HUDEP-2 (cell line): ENCODE results near the gene UCP3.
A peak's percentile ranks its signal among the peaks of the same experiment; 100 is the strongest.
"Not testable (repeated sequence)": the region's sequence is repeated elsewhere in the genome, so short reads cannot be mapped to it uniquely, and the experiment has no call there.

Experiments
- DNase-seq, 76 experiments: peaks; one replicate each; lab custom pipeline; 2025; ENCODE audit not compliant: unreplicated experiment in 76 of 76; lab: John Stamatoyannopoulos, UW

UCP3 gene

DNA sequence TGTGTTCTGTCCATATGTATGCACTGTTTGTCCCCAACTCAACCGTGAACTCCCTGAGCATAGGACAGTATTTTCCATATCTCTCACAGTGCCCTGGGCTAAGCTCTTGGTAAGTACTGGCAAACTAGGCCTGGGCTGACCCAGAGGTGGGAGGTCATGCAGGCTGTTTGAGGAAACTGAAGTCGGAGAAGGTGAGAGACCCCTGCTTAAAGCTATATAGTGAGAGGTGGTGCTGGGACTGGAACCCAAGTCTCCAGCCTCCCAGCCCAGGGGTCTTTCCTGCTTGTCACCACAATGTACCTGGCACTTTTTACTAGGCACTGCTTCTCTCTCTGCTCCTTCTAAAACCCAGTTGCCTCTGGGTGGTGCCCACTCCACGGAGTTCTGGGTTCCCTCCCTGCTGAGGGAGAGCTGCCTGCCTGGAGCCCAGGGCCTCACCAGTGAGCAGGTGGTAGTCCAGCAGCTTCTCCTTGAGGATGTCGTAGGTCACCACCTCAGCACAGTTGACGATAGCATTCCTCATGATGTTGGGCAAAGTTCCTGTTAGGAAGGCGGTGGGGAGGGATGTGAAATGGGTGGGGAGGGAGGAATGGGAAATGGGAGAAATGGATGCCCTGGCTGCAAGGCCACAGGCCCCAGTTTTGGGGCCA is 4.7 kb downstream of the UCP3 start:
- DNase-seq, result no peak

- no peak for DNase-seq
These were observed 6.1 kb downstream of the UCP3 start for GRCh38 chr11:74002832-74003231.

GRCh38 chr11:74001822-74002286 is 7.0 kb downstream of the UCP3 start:
- peak in 70 of 76 experiments; percentile 24 to 85 (median 68) for DNase-seq

DNA sequence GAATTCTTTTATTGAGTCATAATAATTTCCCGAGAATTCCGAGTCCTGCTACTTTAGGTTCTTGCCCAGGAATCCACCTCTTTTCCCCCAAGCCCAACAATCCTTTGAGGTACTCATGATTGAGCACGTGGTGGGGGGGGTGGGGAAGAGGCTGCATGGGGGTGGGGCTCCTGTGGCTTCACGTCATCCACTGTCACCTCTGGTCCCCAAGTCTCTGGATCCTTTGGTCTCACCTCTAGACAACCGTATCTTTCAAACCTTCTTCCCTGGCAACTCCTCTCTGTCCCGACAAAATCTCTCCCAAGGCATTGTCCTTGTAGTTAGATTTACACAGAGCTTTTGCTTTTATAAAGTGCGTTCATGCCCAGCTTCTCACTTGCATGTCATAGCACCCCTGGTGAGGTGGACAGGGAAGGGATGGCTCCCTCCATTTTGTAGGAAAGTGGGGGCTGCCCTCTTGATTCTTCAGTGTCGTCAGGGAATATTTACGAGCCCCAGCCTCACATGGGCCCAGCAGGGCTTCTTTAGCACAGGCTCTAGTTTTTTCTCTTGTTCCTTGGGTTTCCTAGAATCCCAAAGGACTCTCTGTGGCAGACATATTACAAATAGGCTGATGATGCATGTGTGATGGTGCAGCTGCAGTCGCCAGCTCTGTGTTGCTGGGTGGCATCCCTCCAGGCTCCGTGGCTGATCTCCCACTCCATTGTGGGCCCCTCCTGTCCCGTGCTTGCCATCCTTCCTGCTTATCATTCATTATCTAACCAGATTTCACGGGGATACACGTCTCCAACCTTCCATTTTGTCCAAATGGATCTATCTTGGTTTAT is 8.4 kb downstream of the UCP3 start:
- DNase-seq, result no peak

- no peak for DNase-seq
These were observed 9.1 kb downstream of the UCP3 start for GRCh38 chr11:73999581-74000306.

DNA sequence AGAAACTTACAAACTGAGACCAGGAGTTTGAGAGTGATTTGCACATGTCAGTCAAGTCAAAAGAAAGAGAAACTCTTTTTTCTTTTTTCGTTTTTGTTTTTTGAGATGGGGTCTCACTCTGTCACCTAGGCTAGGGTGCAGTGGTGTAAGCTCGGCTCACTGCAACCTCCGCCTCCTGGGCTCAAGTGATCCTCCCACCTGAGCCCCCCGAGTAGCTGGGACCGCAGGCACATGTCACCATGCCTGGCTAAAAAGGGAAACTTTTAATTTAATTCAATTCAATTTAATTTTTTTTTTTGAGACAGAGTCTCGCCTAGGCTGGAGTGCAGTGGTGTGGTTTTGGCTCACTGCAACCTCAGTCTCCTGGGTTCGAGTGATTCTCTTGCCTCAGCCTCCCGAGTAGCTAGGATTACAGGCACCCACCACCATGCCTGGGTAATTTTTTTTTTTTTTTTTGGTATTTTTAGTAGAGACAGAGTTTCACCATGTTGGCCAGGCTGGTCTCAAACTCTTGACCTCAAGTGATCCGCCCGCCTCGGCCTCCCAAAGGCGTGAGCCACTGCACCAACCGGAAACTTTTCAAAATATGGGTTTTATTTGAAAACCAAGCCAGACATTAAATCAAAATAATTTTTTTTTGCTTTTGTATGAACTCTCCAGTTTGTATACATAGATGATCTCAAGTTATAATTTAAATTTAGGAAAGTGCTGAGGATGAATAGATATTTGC is 9.9 kb downstream of the UCP3 start:
- no peak for DNase-seq

DNA sequence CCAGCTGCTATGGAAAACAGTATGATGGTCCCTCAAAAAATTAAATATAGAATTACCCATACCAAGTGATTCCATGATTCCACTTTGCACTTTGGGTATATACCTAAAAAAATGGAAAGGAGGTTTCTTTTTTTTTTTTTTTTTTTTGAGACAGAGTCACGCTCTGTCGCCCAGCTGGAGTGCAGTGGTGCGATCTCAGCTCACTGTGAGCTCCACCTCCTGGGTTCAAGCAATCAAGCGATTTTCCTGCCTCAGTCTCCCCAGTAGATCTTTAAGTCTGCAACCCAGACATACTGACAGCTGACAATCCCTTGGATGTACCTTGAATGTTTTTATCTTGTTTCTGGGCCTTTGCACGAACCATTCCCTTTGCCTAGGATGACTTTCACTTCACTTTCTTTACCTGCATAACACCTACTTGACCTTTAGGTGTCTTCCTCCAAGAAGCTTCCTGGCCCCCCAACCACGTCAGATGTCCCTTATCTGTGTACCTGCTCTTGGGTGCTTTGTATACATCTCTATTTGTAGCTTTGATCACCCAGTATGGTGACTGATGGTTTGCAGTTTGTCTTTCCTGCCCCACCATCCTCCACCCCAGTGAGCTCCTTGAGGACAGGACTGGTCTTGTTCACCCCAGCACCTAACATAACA is 11.6 kb downstream of the UCP3 start:
- DNase-seq, result no peak

DNA sequence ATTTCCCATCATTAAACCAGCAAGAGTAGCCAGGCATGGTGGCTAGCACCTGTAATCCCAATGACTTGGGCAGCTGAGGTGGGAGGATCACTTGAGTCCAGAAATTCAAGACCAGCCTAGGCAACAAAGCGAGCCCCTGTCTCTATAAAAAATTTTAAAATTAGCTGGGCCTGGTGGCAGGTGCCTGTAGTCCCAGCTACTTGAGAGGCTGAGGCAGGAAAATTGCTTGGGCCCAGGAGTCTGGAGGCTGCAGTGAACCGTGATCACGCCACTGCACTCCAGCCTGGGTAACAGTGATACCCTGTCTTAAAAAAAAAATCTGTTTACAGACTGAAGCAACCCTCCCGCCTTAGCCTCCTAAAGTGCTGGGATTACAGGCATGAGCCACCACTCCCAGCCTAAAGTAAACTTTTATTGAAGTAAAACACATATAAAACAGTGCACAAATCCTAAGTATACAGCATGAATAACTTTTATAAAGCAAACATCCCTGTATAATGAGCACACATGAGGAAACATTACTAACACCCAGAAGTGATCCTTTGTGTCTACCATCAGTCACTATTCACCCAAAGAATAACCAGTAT is 12.6 kb downstream of the UCP3 start:
- DNase-seq, result no peak

GRCh38 chr11:73995731-73996130 is 13.2 kb downstream of the UCP3 start:
- DNase-seq, result no peak

- no peak for DNase-seq
These were observed 13.6 kb downstream of the UCP3 start for GRCh38 chr11:73995247-73995646.

DNA sequence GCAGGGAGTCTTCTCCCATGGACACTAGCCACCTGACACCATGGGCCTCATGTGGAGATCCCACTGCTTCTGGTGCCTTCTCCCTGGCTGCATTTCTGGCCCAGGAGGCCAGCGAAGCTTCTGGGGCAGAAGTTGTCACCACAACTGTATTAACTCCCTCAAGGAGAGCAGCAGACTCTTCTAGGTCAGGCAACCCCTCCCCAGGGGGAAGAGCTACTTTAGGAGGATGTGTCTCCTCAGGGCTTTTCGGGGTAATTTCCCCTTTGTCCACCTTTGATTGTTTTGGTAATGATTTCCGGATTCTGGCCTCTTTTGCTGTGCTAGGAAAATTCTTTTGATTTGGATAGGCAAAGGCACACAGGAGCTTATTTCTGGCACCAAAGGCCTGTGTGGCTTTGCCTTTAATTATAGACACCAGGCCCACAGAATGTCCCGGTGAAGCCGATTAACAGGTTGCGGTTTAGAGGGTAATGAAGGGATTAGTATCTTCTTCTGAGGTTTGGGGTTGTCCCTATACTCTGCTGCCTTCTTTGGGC is 17.3 kb downstream of the UCP3 start:
- DNase-seq, result no peak

DNA sequence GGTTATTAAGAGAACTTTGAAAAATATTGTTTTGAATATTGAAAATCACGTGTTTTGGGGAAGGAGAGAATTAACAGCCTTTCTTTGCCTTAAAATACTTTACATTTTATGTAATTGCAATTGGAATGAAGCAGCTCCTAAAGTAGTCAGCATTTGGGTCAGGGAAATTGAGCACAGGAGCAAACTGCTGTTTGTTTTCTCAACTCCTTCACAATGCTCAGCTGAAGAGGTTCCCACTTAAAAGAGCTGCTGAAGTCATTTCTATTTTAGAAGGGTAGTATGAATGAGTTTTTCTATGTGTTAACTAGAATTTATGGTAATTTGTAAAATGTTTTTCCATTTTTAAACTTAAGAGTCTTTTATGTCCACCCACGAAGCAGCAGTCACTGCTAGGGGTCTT is 18.2 kb downstream of the UCP3 start:
- no peak for DNase-seq

GRCh38 chr11:73989156-73989555 is 19.7 kb downstream of the UCP3 start:
- DNase-seq, result peak in 4 of 76 experiments; percentile 4 to 24 (median 18)

- DNase-seq, result no peak
These were observed 20.7 kb downstream of the UCP3 start for GRCh38 chr11:73988227-73988626.

- DNase-seq, result not testable (repeated sequence)
These were observed 23.2 kb downstream of the UCP3 start for GRCh38 chr11:73985661-73986060.

- DNase-seq, result peak in 5 of 76 experiments; percentile 12 to 28 (median 18)
These were observed 24.9 kb downstream of the UCP3 start for GRCh38 chr11:73983741-73984538.

DNA sequence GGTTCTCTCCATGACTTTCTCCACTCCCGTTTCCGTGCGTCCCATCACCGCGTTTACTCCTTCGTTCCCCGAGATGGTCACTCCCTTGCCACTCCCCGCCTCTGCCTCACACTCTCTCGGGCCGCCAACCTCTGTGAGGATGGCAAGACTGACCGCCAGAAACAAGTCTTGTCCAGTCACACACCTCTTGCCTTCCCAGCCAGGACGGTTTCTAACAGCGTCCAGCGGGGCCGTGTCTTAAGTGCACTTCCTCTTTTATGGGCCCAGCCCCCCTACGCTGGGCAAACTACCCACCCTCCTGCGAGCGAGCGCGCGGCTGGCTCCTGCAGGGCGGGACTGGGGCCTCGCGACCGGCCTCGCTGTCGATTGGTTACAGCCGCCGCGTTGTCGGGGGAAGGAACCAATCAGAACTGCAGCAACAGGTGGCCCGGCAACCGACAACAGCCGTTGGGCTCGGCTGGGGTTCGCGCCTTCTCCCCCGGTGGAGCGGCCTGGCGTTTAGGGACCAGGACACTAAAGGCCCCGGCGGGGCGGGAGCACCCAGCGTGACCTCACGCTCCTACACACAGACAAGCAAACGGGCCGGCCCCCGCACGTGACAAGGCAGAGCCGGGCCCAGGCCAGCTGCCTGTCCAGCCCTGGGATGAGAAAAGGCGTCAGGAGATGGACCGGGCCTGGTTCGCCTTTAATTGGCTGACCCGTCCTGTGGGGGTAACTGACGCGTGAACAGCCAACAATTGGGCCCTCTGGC is 25.7 kb downstream of the UCP3 start:
- DNase-seq, result peak in 75 of 76 experiments; percentile 80 to 99 (median 98)

DNA sequence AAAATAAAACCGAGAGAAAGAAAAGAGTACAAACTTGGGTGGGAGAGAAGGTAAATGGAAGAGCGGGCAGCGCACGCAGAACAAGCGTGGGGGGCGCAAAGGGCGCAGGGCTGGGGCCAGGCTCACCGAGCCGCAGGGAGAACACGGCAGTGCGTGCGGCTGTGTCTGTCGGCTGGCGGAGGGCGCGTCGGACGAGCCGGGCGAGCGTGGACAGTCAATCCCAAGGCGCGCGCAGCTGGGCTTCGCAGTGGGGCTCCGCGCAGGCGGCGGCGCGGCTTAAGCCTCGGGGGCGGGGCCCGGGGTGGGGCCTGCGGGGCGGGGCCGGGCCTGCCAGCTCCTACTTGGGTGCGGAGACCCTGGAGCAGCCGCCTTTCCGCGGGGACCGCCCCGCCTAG is 26.3 kb downstream of the UCP3 start, which contains the start of gene UCP2:
Gene UCP2 (minus strand): TSS at position 249 of the 395 bp plus-strand sequence. CDS start 4,465 bp downstream, outside the sequence.
- DNase-seq, result peak in 72 of 76 experiments; percentile 60 to 98 (median 86)
